HepG2 (cell line): ENCODE results near the gene PAK6. TPM values are rescaled to one million over a fixed set of nuclear protein-coding genes. Genes with fewer than 3 reads are reported as not detected.

Source experiments
- ATAC-seq: fragments of 200-7000 bp; cut with Tn5 transposase; 3 replicates; pipeline ENCODE4 v1.9.1; 2020; ENCODE audit warnings: mild to moderate bottlenecking, moderate library complexity
- BruUV-seq: library from RNA; stranded (reverse); fragments of 400-500 nt; replicated peaks from 2 replicates; lab custom pipeline; 2021; lab: Mats Ljungman, UMichigan
- CTCF ChIA-PET: fragments of 300-600 bp; formaldehyde crosslinking; extraction: SDS; loops from one replicate; lab custom pipeline; 2021; ENCODE audit warnings: low total read pairs, inconsistent platforms, low intra/inter-chr PET ratio; lab: Yijun Ruan, JAX
- POLR2A ChIA-PET: fragments of 350-600 bp; sonication (Branson Sonifier 250); formaldehyde crosslinking; loops from one replicate; lab custom pipeline; 2020; ENCODE audit warnings: antibody characterized with exemption, inconsistent platforms; lab: Yijun Ruan, JAX
- DNase-seq: peaks from one replicate; pipeline ENCODE4 v3.0.0-alpha.2; 2015; ENCODE audit warnings: low spot score
- FAIRE-seq: peaks from 3 replicates; lab custom pipeline; 2011; peaks lifted over from hg19 to GRCh38; lab: Jason Lieb, UNC
- H2AFZ ChIP-seq: one replicate; pipeline ENCODE4 v1.6.1; 2011; ENCODE audit warnings: low read length, inconsistent platforms
- H3K27ac ChIP-seq: fragments of 300-600 bp; 3 replicates; pipeline ENCODE4 v1.8.0; 2011; ENCODE audit warnings: mixed run types, mild to moderate bottlenecking, mixed read lengths, low read length, inconsistent platforms; ENCODE audit not compliant: insufficient read depth; ENCODE audit errors: extremely low read length
- H3K27me3 ChIP-seq, 2 experiments: fragments of 200-600 bp in 1 of 2; 2 replicates in 1 of 2; 3 replicates in 1 of 2; pipeline versions ENCODE4 v1.6.0 to v1.8.0; 2011; ENCODE audit warnings: low read length in 2 of 2, mild to moderate bottlenecking in 2 of 2, moderate library complexity in 2 of 2, inconsistent platforms in 1 of 2; ENCODE audit not compliant: insufficient read depth in 2 of 2, control insufficient read depth in 1 of 2
- H3K36me3 ChIP-seq, 2 experiments: fragments of 200-600 bp in 1 of 2; replicated peaks in 1 of 2; 2 replicates in 1 of 2; 3 replicates in 1 of 2; pipeline versions ENCODE4 v1.5.1 to v1.8.0; 2011; ENCODE audit warnings: low read length in 2 of 2, inconsistent platforms in 1 of 2; ENCODE audit not compliant: insufficient read depth in 2 of 2, control insufficient read depth in 1 of 2
- H3K4me1 ChIP-seq: 2 replicates; pipeline ENCODE4 v1.5.1; 2012; ENCODE audit warnings: low read length, inconsistent platforms; ENCODE audit not compliant: insufficient read depth
- H3K4me2 ChIP-seq: 2 replicates; pipeline ENCODE4 v1.6.0; 2011; ENCODE audit warnings: low read depth, low read length, inconsistent platforms
- H3K4me3 ChIP-seq, 3 experiments: fragments of 200-600 bp in 1 of 3; sonication (generic), shearing (Covaris generic) in 1 of 3; replicated peaks in 1 of 3; 2 replicates each; pipeline ENCODE4 v1.5.1; 2011 to 2016; ENCODE audit warnings: low read length in 3 of 3, inconsistent platforms in 2 of 3, low read depth in 2 of 3, mild to moderate bottlenecking in 2 of 3, control low read depth in 1 of 3, mixed read lengths in 1 of 3; ENCODE audit not compliant: insufficient read depth in 1 of 3
- H3K79me2 ChIP-seq: one replicate; pipeline ENCODE4 v1.6.1; 2011; ENCODE audit warnings: low read length, inconsistent platforms; ENCODE audit not compliant: insufficient read depth
- H3K9ac ChIP-seq: 2 replicates; pipeline ENCODE4 v1.6.0; 2011; ENCODE audit warnings: mild to moderate bottlenecking, low read depth, low read length, inconsistent platforms; ENCODE audit not compliant: insufficient read depth
- H3K9me3 ChIP-seq: 2 replicates; pipeline ENCODE4 v1.5.1; 2012; ENCODE audit warnings: mild to moderate bottlenecking, low read length
- H4K20me1 ChIP-seq: 2 replicates; pipeline ENCODE4 v1.6.0; 2011; ENCODE audit warnings: inconsistent platforms, mild to moderate bottlenecking, low read length, moderate library complexity; ENCODE audit not compliant: insufficient read depth
- HNF4A ChIP-seq: sonication (generic); formaldehyde crosslinking; IDR thresholded peaks from 2 replicates; pipeline ENCODE4 v1.4.0; 2020; ENCODE audit warnings: missing genetic modification reagents
- PITX1 ChIP-seq: sonication (generic); formaldehyde crosslinking; IDR thresholded peaks from 2 replicates; pipeline ENCODE4 v1.5.1; 2020; ENCODE audit warnings: mild to moderate bottlenecking, missing genetic modification reagents
- RFX5 ChIP-seq: IDR thresholded peaks from 2 replicates; pipeline ENCODE4 v1.6.1; 2011; ENCODE audit warnings: low read depth, low read length, improper control_type of control experiment
- SALL1 ChIP-seq: sonication (generic); formaldehyde crosslinking; IDR thresholded peaks from 2 replicates; pipeline ENCODE4 v1.8.0; 2022; ENCODE audit warnings: mild to moderate bottlenecking, missing genetic modification reagents
- ZMYM3 ChIP-seq: sonication (generic); formaldehyde crosslinking; IDR thresholded peaks from 2 replicates; pipeline ENCODE4 v1.5.1; 2020; ENCODE audit warnings: mild to moderate bottlenecking, missing genetic modification reagents
- ZNF17 ChIP-seq: sonication (generic); formaldehyde crosslinking; IDR thresholded peaks from 2 replicates; pipeline ENCODE4 v1.5.0; 2020; ENCODE audit warnings: mild to moderate bottlenecking, missing genetic modification reagents
- ZNF292 ChIP-seq: sonication (generic); formaldehyde crosslinking; IDR thresholded peaks from 2 replicates; pipeline ENCODE4 v1.8.1; 2022; ENCODE audit warnings: mild to moderate bottlenecking, low read depth, missing genetic modification reagents, borderline replicate concordance
- ZNF367 ChIP-seq: sonication (generic); formaldehyde crosslinking; IDR thresholded peaks from 2 replicates; pipeline ENCODE4 v1.4.0; 2020; ENCODE audit warnings: missing genetic modification reagents, borderline replicate concordance
- ZNF446 ChIP-seq: sonication (generic); formaldehyde crosslinking; IDR thresholded peaks from 2 replicates; pipeline ENCODE4 v1.5.0; 2020; ENCODE audit warnings: mild to moderate bottlenecking, missing genetic modification reagents
- ZNF503 ChIP-seq: sonication (generic); formaldehyde crosslinking; IDR thresholded peaks from 2 replicates; pipeline ENCODE4 v1.4.0; 2020; ENCODE audit warnings: missing genetic modification reagents
- WGBS: methylation state at CpG from one replicate; pipeline ENCODE4 v1.1.6; 2017; ENCODE audit warnings: low lambda C conversion rate; 5-methylcytosine and 5-hydroxymethylcytosine counted together
- in situ Hi-C: cut with HindIII; loops from 2 replicates; pipeline ENCODE4 v1.10.0; 2017; ENCODE audit warnings: low pct_unique_long_range_greater_than_20kb; ENCODE audit not compliant: extremely low pct_ligation_motif_present
- intact Hi-C: fragments of 100-400 bp; cut with micrococcal nuclease; formaldehyde crosslinking; loops from one replicate; pipeline ENCODE4 v1.10.0; 2022; ENCODE audit not compliant: unreplicated experiment
- polyA plus RNA-seq, 8 experiments: library from polyadenylated mRNA; depleted of rRNA in 3 of 8; stranded (reverse) in 7 of 8; unstranded in 1 of 8; fragments of >200 nt; fragmentation: Illumina TruSeq in 4 of 8; extraction: Trizol in 4 of 8; gene quantifications; 2 replicates each; pipeline versions ENCODE4 v1.2.1 to v1.2.3, GENCODE V29; 2011 to 2016; ENCODE audit warnings: low read depth in 4 of 8, missing spikeins in 1 of 8, mixed read lengths in 1 of 8; ENCODE audit not compliant: insufficient read depth in 1 of 8
- total RNA-seq, 5 experiments: library from RNA; depleted of rRNA; stranded (reverse); fragments of >200 nt; fragmentation: Illumina TruSeq; extraction: Trizol; gene quantifications; 2 replicates each; pipeline ENCODE4 v1.2.3, GENCODE V29; 2016; ENCODE audit warnings: low read depth in 1 of 5

Gene PAK6
- total and polyA plus RNA-seq, 2 of the 13 experiments (the other 11 are each of a cell fraction or from before 2014, with no cell fraction given): 0.07 TPM; not detected in 1

- TF ChIP-seq ZNF503 (CRISPR knock-in tag) (no peak), ZNF17 (CRISPR knock-in tag) (no peak)
- TF ChIP-seq, all 625 proteins: peak for 0
These were observed 4.4 kb downstream of the PAK6 start (continued) for GRCh38 chr15:40243126-40243810.

DNA sequence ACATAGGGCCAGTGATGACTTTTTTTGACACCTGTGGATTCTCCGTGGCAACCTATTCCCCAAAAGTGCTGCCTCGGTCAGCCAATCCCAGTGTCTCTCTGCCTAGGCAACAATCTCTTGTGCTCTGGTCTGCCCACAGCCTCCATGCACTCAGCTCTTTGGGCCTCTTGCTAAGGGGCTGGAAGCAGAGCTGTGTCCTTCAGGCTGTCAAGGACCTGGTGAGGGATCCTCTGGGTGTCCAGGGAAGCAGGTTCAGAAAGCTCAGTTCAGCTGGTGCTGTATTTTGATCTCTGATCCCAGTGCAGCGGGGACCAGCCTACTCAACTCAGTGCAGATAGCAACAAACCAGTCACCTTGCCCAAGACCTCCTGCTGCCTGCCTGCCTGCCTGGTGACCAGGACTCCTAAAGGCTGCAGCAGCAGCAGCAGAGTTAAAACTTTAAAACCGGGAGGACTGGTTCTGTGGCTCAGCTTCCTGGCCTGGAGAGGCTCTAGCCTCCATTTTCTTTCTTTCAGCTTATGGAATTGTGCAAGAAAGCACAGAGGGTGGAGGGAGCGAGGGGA lies 6.2 kb downstream of the PAK6 start:
- ChIA-PET POLR2A (no interaction called here), CTCF (no interaction called here)
- 0 out of 2 replicates have a peak, but pooled peaks have one; percentile 26 for TF ChIP-seq PITX1 (CRISPR knock-in tag)
- peak; percentile 73 for TF ChIP-seq HNF4A (CRISPR knock-in tag)
- TF ChIP-seq ZNF292 (CRISPR knock-in tag): peak; percentile 46; the same call in 1 of the 2 replicates
- TF ChIP-seq RFX5: peak; percentile 63
- 0 out of 2 replicates have a peak, but pooled peaks have one; percentile 22 for TF ChIP-seq SALL1 (CRISPR knock-in tag)
- TF ChIP-seq ZNF446 (CRISPR knock-in tag): no peak
- TF ChIP-seq ZMYM3 (CRISPR knock-in tag): 0 out of 2 replicates have a peak, but pooled peaks have one; percentile 40
- TF ChIP-seq ZNF367 (CRISPR knock-in tag): no peak
- in situ Hi-C loops (no loop called here), intact Hi-C loops (no loop called here)
- Histone ChIP-seq H3K4me1 (peaks cover 28% of the 10 kb centered on the region), H3K27ac (no peak overlapping the region), H3K9me3 (no peaks in the 10 kb centered on the region), H3K79me2 (no peaks in the 10 kb centered on the region), H3K27me3 (peaks cover 2 to 54% of the 10 kb centered on the region in 2 experiments), H4K20me1 (no peaks in the 10 kb centered on the region), H3K36me3 (no peaks in the 10 kb centered on the region), H3K4me2 (peak overlapping the region; percentile 38), H2AFZ (no peak overlapping the region), H3K9ac (no peak overlapping the region), H3K4me3 (peak overlapping the region in 1 of 3 experiments; percentile 5; a peak in 1 of 6 replicates)
- DNase-seq (peak; percentile 10), ATAC-seq (peak; percentile 85), FAIRE-seq (peak; percentile 18)
- no TSS peak for BruUV-seq
- 7% methylated on average over 5 of the region's 5 CpGs for WGBS
